ENCODE measurements around the gene ATRAID.

The ATRAID gene

GRCh38 chr2:27264753-27265535 is 53.1 kb downstream of the ATRAID start:
- H3K4me2 ChIP-seq (ENCODE audit: insufficient read depth, low read length, poor library complexity, severe bottlenecking), result peak overlapping the region; percentile 66
- peak; percentile 73 for DNase-seq (ENCODE audit: low spot score)
- WGBS, 2 donors (ENCODE audit: extremely low coverage in 2 of 2, insufficient read length in 2 of 2, insufficient replicate concordance in 1 of 2), result no CpG with 5 or more reads among the region's 56 CpGs
- H2AFZ ChIP-seq (ENCODE audit: low read length), result peak overlapping the region; percentile 94
- H3K18ac ChIP-seq (ENCODE audit: low read length), result peak overlapping the region; percentile 93
- H2AK5ac ChIP-seq (ENCODE audit: low read depth, low read length), result no peak overlapping the region
- no peak overlapping the region for H2BK15ac ChIP-seq (ENCODE audit: low read length)
- H3K36me3 ChIP-seq (replicated peaks in 1 of 2; ENCODE audit: control insufficient read depth in 2 of 2, insufficient read depth in 2 of 2, low read length in 2 of 2), result no peaks in the 10 kb centered on the region
- no peaks in the 10 kb centered on the region for H3K79me1 ChIP-seq (ENCODE audit: low read depth, low read length)
- no peak overlapping the region for H3K14ac ChIP-seq (ENCODE audit: low read length)
- H3K4ac ChIP-seq (ENCODE audit: low read length), result no peak overlapping the region
- no peak overlapping the region for H2BK120ac ChIP-seq (ENCODE audit: low read depth, low read length)
- peak overlapping the region; percentile 32 to 74 for H3K4me3 ChIP-seq (ENCODE audit: low read length in 2 of 2)
- no peak overlapping the region for H2BK12ac ChIP-seq (ENCODE audit: low read length)
- H4K91ac ChIP-seq (ENCODE audit: low read depth, low read length, poor library complexity), result no peak overlapping the region
- peaks cover 0 to 3% of the 10 kb centered on the region in 2 donors for H3K4me1 ChIP-seq (ENCODE audit: control insufficient read depth in 2 of 2, insufficient read depth in 1 of 2, low read depth in 1 of 2, low read length in 2 of 2)
- no peak overlapping the region for H3K23ac ChIP-seq (ENCODE audit: low read depth, low read length, poor library complexity)
- peaks cover 38 to 93% (median 58%) of the 10 kb centered on the region in 3 experiments for H3K27me3 ChIP-seq (ENCODE audit: control insufficient read depth in 3 of 3, insufficient read depth in 3 of 3, low read depth in 1 of 3, low read length in 3 of 3)
- peaks cover 0 to 2% of the 10 kb centered on the region in 2 donors for H3K9me3 ChIP-seq (replicated peaks in 1 of 2; ENCODE audit: control insufficient read depth in 2 of 2, insufficient read depth in 1 of 2, low read depth in 1 of 2, low read length in 2 of 2)
- H2BK5ac ChIP-seq (ENCODE audit: low read length), result no peak overlapping the region
- peak overlapping the region; percentile 29 for H4K8ac ChIP-seq (ENCODE audit: low read depth, low read length)
- H3K9ac ChIP-seq (ENCODE audit: low read depth, low read length, poor library complexity), result no peak overlapping the region
- no peak overlapping the region for H3K27ac ChIP-seq (replicated peaks; ENCODE audit: low read length)

GRCh38 chr2:27265536-27265870 is 53.7 kb downstream of the ATRAID start:
- H2BK120ac ChIP-seq (ENCODE audit: low read depth, low read length), result no peak overlapping the region
- no peak overlapping the region for H2BK12ac ChIP-seq (ENCODE audit: low read length)
- H2BK15ac ChIP-seq (ENCODE audit: low read length), result no peak overlapping the region
- H3K18ac ChIP-seq (ENCODE audit: low read length), result no peak overlapping the region
- H3K36me3 ChIP-seq (replicated peaks in 1 of 2; ENCODE audit: control insufficient read depth in 2 of 2, insufficient read depth in 2 of 2, low read length in 2 of 2), result no peaks in the 10 kb centered on the region
- no peak overlapping the region for H2AFZ ChIP-seq (ENCODE audit: low read length)
- H4K91ac ChIP-seq (ENCODE audit: low read depth, low read length, poor library complexity), result no peak overlapping the region
- H3K4ac ChIP-seq (ENCODE audit: low read length), result no peak overlapping the region
- peaks cover 38 to 93% (median 53%) of the 10 kb centered on the region in 3 experiments for H3K27me3 ChIP-seq (ENCODE audit: control insufficient read depth in 3 of 3, insufficient read depth in 3 of 3, low read depth in 1 of 3, low read length in 3 of 3)
- H2AK5ac ChIP-seq (ENCODE audit: low read depth, low read length), result no peak overlapping the region
- no peaks in the 10 kb centered on the region for H3K79me1 ChIP-seq (ENCODE audit: low read depth, low read length)
- no peak overlapping the region for H3K27ac ChIP-seq (replicated peaks; ENCODE audit: low read length)
- H3K4me3 ChIP-seq (ENCODE audit: low read length in 2 of 2), result no peak overlapping the region
- H3K14ac ChIP-seq (ENCODE audit: low read length), result no peak overlapping the region
- no peak overlapping the region for H4K8ac ChIP-seq (ENCODE audit: low read depth, low read length)
- H3K9me3 ChIP-seq (replicated peaks in 1 of 2; ENCODE audit: control insufficient read depth in 2 of 2, insufficient read depth in 1 of 2, low read depth in 1 of 2, low read length in 2 of 2), result peaks cover 0 to 2% of the 10 kb centered on the region in 2 donors
- H3K9ac ChIP-seq (ENCODE audit: low read depth, low read length, poor library complexity), result no peak overlapping the region
- no peak overlapping the region for H3K4me2 ChIP-seq (ENCODE audit: insufficient read depth, low read length, poor library complexity, severe bottlenecking)
- H2BK5ac ChIP-seq (ENCODE audit: low read length), result no peak overlapping the region
- DNase-seq (ENCODE audit: low spot score), result no peak
- H3K23ac ChIP-seq (ENCODE audit: low read depth, low read length, poor library complexity), result no peak overlapping the region
- peaks cover 0 to 3% of the 10 kb centered on the region in 2 donors for H3K4me1 ChIP-seq (ENCODE audit: control insufficient read depth in 2 of 2, insufficient read depth in 1 of 2, low read depth in 1 of 2, low read length in 2 of 2)

Data from neuronal stem cell (in vitro differentiated cells).